HepG2 (cell line): ENCODE measurements around the gene TRPM5. TPM values are rescaled to one million over a fixed set of nuclear protein-coding genes. Genes with fewer than 3 reads are reported as not detected.

ENCODE experiments used
- ATAC-seq: fragments of 200-7000 bp; cut with Tn5 transposase; 3 replicates; pipeline ENCODE4 v1.9.1; 2020; ENCODE audit warnings: mild to moderate bottlenecking, moderate library complexity
- BruUV-seq: library from RNA; stranded (reverse); fragments of 400-500 nt; replicated peaks from 2 replicates; lab custom pipeline; 2021; lab: Mats Ljungman, UMichigan
- CTCF ChIA-PET: fragments of 300-600 bp; formaldehyde crosslinking; extraction: SDS; loops from one replicate; lab custom pipeline; 2021; ENCODE audit warnings: low total read pairs, inconsistent platforms, low intra/inter-chr PET ratio; lab: Yijun Ruan, JAX
- POLR2A ChIA-PET: fragments of 350-600 bp; sonication (Branson Sonifier 250); formaldehyde crosslinking; loops from one replicate; lab custom pipeline; 2020; ENCODE audit warnings: antibody characterized with exemption, inconsistent platforms; lab: Yijun Ruan, JAX
- DNase-seq: peaks from one replicate; pipeline ENCODE4 v3.0.0-alpha.2; 2015; ENCODE audit warnings: low spot score
- FAIRE-seq: peaks from 3 replicates; lab custom pipeline; 2011; peaks lifted over from hg19 to GRCh38; lab: Jason Lieb, UNC
- H2AFZ ChIP-seq: one replicate; pipeline ENCODE4 v1.6.1; 2011; ENCODE audit warnings: low read length, inconsistent platforms
- H3K27ac ChIP-seq: fragments of 300-600 bp; 3 replicates; pipeline ENCODE4 v1.8.0; 2011; ENCODE audit warnings: mixed run types, mild to moderate bottlenecking, mixed read lengths, low read length, inconsistent platforms; ENCODE audit not compliant: insufficient read depth; ENCODE audit errors: extremely low read length
- H3K27me3 ChIP-seq, 2 experiments: fragments of 200-600 bp in 1 of 2; 2 replicates in 1 of 2; 3 replicates in 1 of 2; pipeline versions ENCODE4 v1.6.0 to v1.8.0; 2011; ENCODE audit warnings: low read length in 2 of 2, mild to moderate bottlenecking in 2 of 2, moderate library complexity in 2 of 2, inconsistent platforms in 1 of 2; ENCODE audit not compliant: insufficient read depth in 2 of 2, control insufficient read depth in 1 of 2
- H3K36me3 ChIP-seq, 2 experiments: fragments of 200-600 bp in 1 of 2; replicated peaks in 1 of 2; 2 replicates in 1 of 2; 3 replicates in 1 of 2; pipeline versions ENCODE4 v1.5.1 to v1.8.0; 2011; ENCODE audit warnings: low read length in 2 of 2, inconsistent platforms in 1 of 2; ENCODE audit not compliant: insufficient read depth in 2 of 2, control insufficient read depth in 1 of 2
- H3K4me1 ChIP-seq: 2 replicates; pipeline ENCODE4 v1.5.1; 2012; ENCODE audit warnings: low read length, inconsistent platforms; ENCODE audit not compliant: insufficient read depth
- H3K4me2 ChIP-seq: 2 replicates; pipeline ENCODE4 v1.6.0; 2011; ENCODE audit warnings: low read depth, low read length, inconsistent platforms
- H3K4me3 ChIP-seq, 3 experiments: fragments of 200-600 bp in 1 of 3; sonication (generic), shearing (Covaris generic) in 1 of 3; replicated peaks in 1 of 3; 2 replicates each; pipeline ENCODE4 v1.5.1; 2011 to 2016; ENCODE audit warnings: low read length in 3 of 3, inconsistent platforms in 2 of 3, low read depth in 2 of 3, mild to moderate bottlenecking in 2 of 3, control low read depth in 1 of 3, mixed read lengths in 1 of 3; ENCODE audit not compliant: insufficient read depth in 1 of 3
- H3K79me2 ChIP-seq: one replicate; pipeline ENCODE4 v1.6.1; 2011; ENCODE audit warnings: low read length, inconsistent platforms; ENCODE audit not compliant: insufficient read depth
- H3K9ac ChIP-seq: 2 replicates; pipeline ENCODE4 v1.6.0; 2011; ENCODE audit warnings: mild to moderate bottlenecking, low read depth, low read length, inconsistent platforms; ENCODE audit not compliant: insufficient read depth
- H3K9me3 ChIP-seq: 2 replicates; pipeline ENCODE4 v1.5.1; 2012; ENCODE audit warnings: mild to moderate bottlenecking, low read length
- H4K20me1 ChIP-seq: 2 replicates; pipeline ENCODE4 v1.6.0; 2011; ENCODE audit warnings: inconsistent platforms, mild to moderate bottlenecking, low read length, moderate library complexity; ENCODE audit not compliant: insufficient read depth
- FOXP1 ChIP-seq, 2 experiments: fragments of 450-650 bp in 1 of 2; IDR thresholded peaks; 2 replicates each; pipeline ENCODE4 v1.6.1; 2017 to 2018; ENCODE audit warnings: antibody characterized with exemption in 1 of 2
- ZNF687 ChIP-seq: sonication (generic); formaldehyde crosslinking; IDR thresholded peaks from 2 replicates; pipeline ENCODE4 v1.5.1; 2020; ENCODE audit warnings: mild to moderate bottlenecking, missing genetic modification reagents, moderate library complexity
- ZNF768 ChIP-seq: sonication (generic); formaldehyde crosslinking; IDR thresholded peaks from 2 replicates; pipeline ENCODE4 v1.4.0; 2020; ENCODE audit warnings: missing genetic modification reagents
- WGBS: methylation state at CpG from one replicate; pipeline ENCODE4 v1.1.6; 2017; ENCODE audit warnings: low lambda C conversion rate; 5-methylcytosine and 5-hydroxymethylcytosine counted together
- in situ Hi-C: cut with HindIII; loops from 2 replicates; pipeline ENCODE4 v1.10.0; 2017; ENCODE audit warnings: low pct_unique_long_range_greater_than_20kb; ENCODE audit not compliant: extremely low pct_ligation_motif_present
- intact Hi-C: fragments of 100-400 bp; cut with micrococcal nuclease; formaldehyde crosslinking; loops from one replicate; pipeline ENCODE4 v1.10.0; 2022; ENCODE audit not compliant: unreplicated experiment
- polyA plus RNA-seq, 8 experiments: library from polyadenylated mRNA; depleted of rRNA in 3 of 8; stranded (reverse) in 7 of 8; unstranded in 1 of 8; fragments of >200 nt; fragmentation: Illumina TruSeq in 4 of 8; extraction: Trizol in 4 of 8; gene quantifications; 2 replicates each; pipeline versions ENCODE4 v1.2.1 to v1.2.3, GENCODE V29; 2011 to 2016; ENCODE audit warnings: low read depth in 4 of 8, missing spikeins in 1 of 8, mixed read lengths in 1 of 8; ENCODE audit not compliant: insufficient read depth in 1 of 8
- total RNA-seq, 5 experiments: library from RNA; depleted of rRNA; stranded (reverse); fragments of >200 nt; fragmentation: Illumina TruSeq; extraction: Trizol; gene quantifications; 2 replicates each; pipeline ENCODE4 v1.2.3, GENCODE V29; 2016; ENCODE audit warnings: low read depth in 1 of 5
- TF ChIP-seq, protein P1 (sequence below): sonication (generic); formaldehyde crosslinking; IDR thresholded peaks from 2 replicates; pipeline ENCODE4 v1.8.1; 2023; ENCODE audit warnings: mild to moderate bottlenecking, missing genetic modification reagents

The TRPM5 gene
- total and polyA plus RNA-seq, 2 of the 13 experiments (the other 11 are each of a cell fraction or from before 2014, with no cell fraction given): 0.12 TPM; not detected in 1

DNA sequence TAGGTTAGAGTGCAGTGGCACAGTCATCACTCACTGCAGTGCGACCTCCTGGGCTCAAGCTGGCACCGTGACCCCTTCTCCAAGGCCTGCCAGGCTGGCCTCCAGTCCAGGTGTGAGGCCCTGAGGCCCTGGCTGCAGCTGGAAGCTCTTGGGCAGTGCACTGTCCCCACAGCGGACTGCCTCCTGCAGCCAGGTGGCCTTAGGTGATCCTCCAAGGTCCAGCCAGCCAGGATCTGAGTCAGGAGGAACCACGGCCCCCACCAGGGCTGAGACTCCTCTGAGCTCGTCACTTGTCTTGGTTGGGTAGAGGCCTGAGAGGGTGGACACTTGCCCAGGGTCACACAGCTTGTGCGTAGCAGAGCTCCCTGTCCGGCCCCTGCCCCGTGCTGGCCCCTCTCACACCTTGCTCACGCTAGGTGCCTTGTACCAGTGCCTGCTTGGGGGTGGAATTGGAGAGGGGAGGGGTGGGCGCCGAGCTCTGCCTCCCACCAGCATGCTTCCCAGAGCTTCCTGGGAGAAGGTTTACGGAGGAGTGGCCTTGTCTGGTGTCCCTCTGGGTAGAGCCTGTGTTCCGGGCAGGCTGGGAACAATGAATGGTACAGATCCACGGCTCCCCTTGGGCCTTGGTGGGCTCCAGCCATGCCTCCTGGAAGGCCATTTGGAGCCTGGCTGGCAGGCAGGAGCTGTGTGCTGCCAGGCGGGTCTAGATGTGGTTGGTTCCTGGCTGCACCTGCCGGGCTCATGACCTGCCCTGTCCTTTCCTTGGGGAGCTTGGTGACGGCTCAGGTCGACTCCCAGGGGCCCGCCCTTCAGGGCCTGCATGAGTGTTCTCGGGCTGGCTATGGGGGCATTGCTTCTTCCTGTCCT is 21.1 kb upstream of the TRPM5 start:
- intact Hi-C loops: no loop called here
- ChIA-PET POLR2A (no interaction called here), CTCF (no interaction called here)
- Histone ChIP-seq H3K4me2 (no peak overlapping the region), H4K20me1 (no peaks in the 10 kb centered on the region), H3K79me2 (no peaks in the 10 kb centered on the region), H3K27me3 (peaks cover 15 to 87% of the 10 kb centered on the region in 2 experiments), H3K4me1 (peaks cover 20% of the 10 kb centered on the region), H2AFZ (no peak overlapping the region), H3K9ac (no peak overlapping the region), H3K9me3 (no peaks in the 10 kb centered on the region), H3K36me3 (no peaks in the 10 kb centered on the region), H3K4me3 (no peak overlapping the region), H3K27ac (no peak overlapping the region)
- TF ChIP-seq, protein P1, sequence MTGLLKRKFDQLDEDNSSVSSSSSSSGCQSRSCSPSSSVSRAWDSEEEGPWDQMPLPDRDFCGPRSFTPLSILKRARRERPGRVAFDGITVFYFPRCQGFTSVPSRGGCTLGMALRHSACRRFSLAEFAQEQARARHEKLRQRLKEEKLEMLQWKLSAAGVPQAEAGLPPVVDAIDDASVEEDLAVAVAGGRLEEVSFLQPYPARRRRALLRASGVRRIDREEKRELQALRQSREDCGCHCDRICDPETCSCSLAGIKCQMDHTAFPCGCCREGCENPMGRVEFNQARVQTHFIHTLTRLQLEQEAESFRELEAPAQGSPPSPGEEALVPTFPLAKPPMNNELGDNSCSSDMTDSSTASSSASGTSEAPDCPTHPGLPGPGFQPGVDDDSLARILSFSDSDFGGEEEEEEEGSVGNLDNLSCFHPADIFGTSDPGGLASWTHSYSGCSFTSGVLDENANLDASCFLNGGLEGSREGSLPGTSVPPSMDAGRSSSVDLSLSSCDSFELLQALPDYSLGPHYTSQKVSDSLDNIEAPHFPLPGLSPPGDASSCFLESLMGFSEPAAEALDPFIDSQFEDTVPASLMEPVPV (CRISPR knock-in tag): no peak
- TF ChIP-seq ZNF687 (CRISPR knock-in tag): peak; percentile 23; the same call in 1 of the 2 replicates
- TF ChIP-seq ZNF768 (CRISPR knock-in tag): 0 out of 2 replicates have a peak, but pooled peaks have one; percentile 29
- no peak for TF ChIP-seq FOXP1 (IDR thresholded peaks at IDR 0.05)
- no peak for TF ChIP-seq FOXP1 (CRISPR knock-in tag; IDR thresholded peaks at IDR 0.05)
- BruUV-seq: no TSS peak
- 5% methylated on average over 6 of the region's 20 CpGs for WGBS
- DNase-seq (no peak), FAIRE-seq (no peak), ATAC-seq (no peak)
- in situ Hi-C loops: no loop called here
